Subcutaneous abdominal adipose tissue (tissue), 5 donors: ENCODE measurements around the gene HLA-E.
"Not testable (repeated sequence)": the region's sequence is repeated elsewhere in the genome, so short reads cannot be mapped to it uniquely, and the experiment has no call there.

Experiments
- H3K27ac ChIP-seq: one replicate; pipeline ENCODE4 v1.7.0; 2013; ENCODE audit warnings: low read depth, mild to moderate bottlenecking, inconsistent platforms, low read length, moderate library complexity
- H3K27me3 ChIP-seq, 5 donors: one replicate each; pipeline ENCODE4 v1.7.0; 2013; ENCODE audit warnings: low read length in 5 of 5, inconsistent platforms in 1 of 5; ENCODE audit not compliant: control insufficient read depth in 5 of 5, insufficient read depth in 4 of 5
- H3K36me3 ChIP-seq, 5 donors: one replicate each; pipeline ENCODE4 v1.7.0; 2013; ENCODE audit warnings: low read length in 5 of 5; ENCODE audit not compliant: control insufficient read depth in 5 of 5, insufficient read depth in 5 of 5
- H3K4me1 ChIP-seq, 5 donors: one replicate each; pipeline ENCODE4 v1.7.0; 2013; ENCODE audit warnings: low read length in 5 of 5, mild to moderate bottlenecking in 3 of 5, moderate library complexity in 1 of 5; ENCODE audit not compliant: control insufficient read depth in 5 of 5, insufficient read depth in 5 of 5
- H3K4me3 ChIP-seq, 5 donors: one replicate each; pipeline ENCODE4 v1.7.0; 2013; ENCODE audit warnings: low read length in 5 of 5, low read depth in 1 of 5
- H3K9ac ChIP-seq, 5 donors: one replicate each; pipeline ENCODE4 v1.7.0; 2013; ENCODE audit warnings: low read length in 5 of 5, mild to moderate bottlenecking in 4 of 5, moderate library complexity in 3 of 5
- H3K9me3 ChIP-seq, 5 donors: one replicate each; pipeline ENCODE4 v1.7.0; 2013; ENCODE audit warnings: low read length in 5 of 5; ENCODE audit not compliant: control insufficient read depth in 5 of 5
- donor health status: healthy.
- donor health status: healthy.
- donor health status: healthy.
- donor health status: healthy.
- donor health status: healthy.

HLA-E gene

DNA sequence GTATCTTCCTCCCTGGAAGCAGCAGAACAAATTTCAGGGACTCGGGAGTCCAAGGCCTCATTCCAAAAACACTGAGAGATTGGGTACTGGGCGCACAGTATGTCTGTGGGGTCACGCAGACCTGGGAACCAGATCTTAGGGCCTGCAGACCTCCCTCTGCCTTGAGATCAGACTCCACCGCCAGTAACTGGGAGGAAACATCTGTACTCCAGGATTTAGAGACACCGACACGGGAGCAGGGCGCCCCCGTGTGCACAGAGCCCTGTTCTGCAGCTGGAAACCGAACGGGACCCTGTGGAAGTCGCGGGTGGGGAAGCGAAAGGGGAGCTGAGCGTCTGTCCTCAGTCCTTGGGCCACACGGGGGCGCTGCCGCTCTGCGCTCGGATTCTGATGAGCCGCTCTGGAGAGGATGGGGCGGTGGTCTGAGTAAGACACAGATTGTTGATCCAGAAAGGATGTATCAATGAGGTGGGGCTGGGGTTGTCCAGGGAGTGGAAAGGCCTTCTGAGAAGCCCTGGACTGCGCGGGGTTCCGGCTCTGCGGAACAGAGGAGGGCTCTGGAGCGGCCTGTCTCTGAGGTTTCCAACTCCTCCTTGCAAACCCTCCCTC lies 35.7 kb upstream of the HLA-E start:
- H3K4me1 ChIP-seq = peaks cover 0 to 39% (median 24%) of the 10 kb centered on the region in 5 donors
- H3K27me3 ChIP-seq = peaks cover 36 to 84% (median 58%) of the 10 kb centered on the region in 5 donors
- no peaks in the 10 kb centered on the region for H3K9me3 ChIP-seq
- no peaks in the 10 kb centered on the region for H3K36me3 ChIP-seq
- no peak overlapping the region for H3K27ac ChIP-seq
- peak overlapping the region in 1 of 5 donors; percentile 35 for H3K4me3 ChIP-seq
- no peak overlapping the region for H3K9ac ChIP-seq

DNA sequence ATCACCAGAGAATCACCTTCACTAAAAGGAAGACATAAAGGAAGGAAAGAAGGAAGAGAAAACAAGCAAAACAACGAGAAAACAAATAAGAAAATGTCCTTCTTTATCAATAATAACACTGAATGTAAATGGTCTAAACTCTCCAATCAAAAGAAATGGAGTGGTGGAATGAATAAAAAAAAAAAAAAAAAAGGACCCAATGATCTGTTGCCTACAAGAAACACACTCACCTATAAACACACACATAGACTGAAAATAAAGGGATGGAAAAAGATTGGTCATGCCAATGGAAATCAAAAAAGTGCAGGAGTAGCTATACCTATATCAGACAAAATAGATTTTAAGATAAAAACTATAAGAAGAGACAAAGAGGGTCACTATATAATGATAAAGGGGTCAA lies 30.2 kb upstream of the HLA-E start:
- no peak overlapping the region for H3K27ac ChIP-seq

DNA sequence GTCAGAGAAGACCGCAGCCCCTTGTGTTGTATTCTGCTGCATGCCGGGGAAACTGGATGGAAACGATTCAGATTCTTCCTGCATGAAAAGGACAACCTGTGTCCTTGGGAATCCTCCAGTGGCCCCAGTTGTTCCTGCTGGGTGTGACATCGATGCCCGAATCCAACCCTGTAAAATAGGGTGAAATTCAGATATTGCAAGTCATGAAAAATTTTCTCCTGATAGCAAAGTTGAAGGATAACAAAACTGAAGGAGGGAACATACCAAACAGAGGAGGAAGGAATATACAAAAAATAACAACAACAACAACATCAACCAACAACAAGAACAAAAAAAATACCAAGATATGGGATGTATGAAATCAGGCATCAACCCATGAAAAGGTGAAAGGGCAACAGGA lies 28.3 kb upstream of the HLA-E start:
- Histone ChIP-seq H3K9ac (no peak overlapping the region), H3K36me3 (no peaks in the 10 kb centered on the region), H3K4me1 (peaks cover 3 to 19% (median 17%) of the 10 kb centered on the region in 5 donors), H3K9me3 (peaks cover 0 to 4% (median 0%) of the 10 kb centered on the region in 5 donors), H3K4me3 (no peak overlapping the region), H3K27ac (no peak overlapping the region), H3K27me3 (peaks cover 59 to 86% (median 70%) of the 10 kb centered on the region in 5 donors)

More for the DNA sequence above, 30.2 kb upstream of the HLA-E start:
- H3K9me3 ChIP-seq = peaks cover 0 to 4% (median 0%) of the 10 kb centered on the region in 5 donors
- H3K4me1 ChIP-seq = peaks cover 2 to 12% (median 12%) of the 10 kb centered on the region in 5 donors
- H3K9ac ChIP-seq = no peak overlapping the region
- H3K36me3 ChIP-seq = no peaks in the 10 kb centered on the region
- no peak overlapping the region for H3K4me3 ChIP-seq
- peaks cover 47 to 82% (median 66%) of the 10 kb centered on the region in 5 donors for H3K27me3 ChIP-seq

DNA sequence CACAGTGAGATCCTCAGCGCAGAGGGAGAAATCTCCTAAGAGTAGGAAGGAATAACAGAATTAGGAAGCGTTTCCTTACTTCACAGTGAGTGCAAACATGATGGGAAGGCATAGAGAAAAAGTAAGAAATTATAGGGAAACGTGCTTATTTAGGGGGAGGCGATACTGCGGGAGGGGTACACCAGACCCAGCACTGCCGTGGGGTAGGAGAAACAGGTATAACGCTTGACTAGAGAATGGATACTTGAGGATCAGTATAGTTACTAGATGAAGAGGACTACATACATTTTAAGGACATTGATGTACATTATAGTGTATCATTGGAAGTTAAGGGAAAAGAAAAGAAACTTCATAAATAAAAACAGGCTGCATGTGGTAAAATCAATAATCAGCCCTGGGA lies 26.8 kb upstream of the HLA-E start:
- no peak overlapping the region for H3K4me3 ChIP-seq
- peaks cover 64 to 88% (median 74%) of the 10 kb centered on the region in 5 donors for H3K27me3 ChIP-seq
- no peaks in the 10 kb centered on the region for H3K36me3 ChIP-seq
- H3K27ac ChIP-seq = no peak overlapping the region
- H3K9ac ChIP-seq = no peak overlapping the region
- H3K4me1 ChIP-seq = peaks cover 3 to 27% (median 26%) of the 10 kb centered on the region in 5 donors
- H3K9me3 ChIP-seq = peaks cover 0 to 4% (median 0%) of the 10 kb centered on the region in 5 donors

DNA sequence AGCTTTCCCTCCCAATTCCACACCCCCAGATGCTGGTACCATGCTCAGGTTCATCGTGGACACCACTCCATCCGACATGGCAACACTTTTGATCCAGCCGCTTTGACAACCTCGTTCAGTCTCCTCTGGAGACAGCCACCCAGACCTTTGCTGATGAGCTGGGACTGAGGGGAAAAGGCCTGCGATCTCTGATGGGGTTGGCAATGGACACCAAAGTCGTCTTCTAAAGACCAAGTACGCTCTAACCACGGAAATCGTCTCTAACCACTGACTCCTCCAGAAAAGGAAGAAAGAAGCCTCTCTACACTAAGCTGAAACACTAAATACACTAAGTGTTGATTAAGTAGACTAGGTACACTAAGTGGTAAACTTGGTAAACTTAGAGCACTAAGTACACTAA lies 26.1 kb upstream of the HLA-E start:
- Histone ChIP-seq H3K9ac (no peak overlapping the region), H3K36me3 (no peaks in the 10 kb centered on the region), H3K4me3 (no peak overlapping the region), H3K27me3 (peaks cover 67 to 87% (median 69%) of the 10 kb centered on the region in 5 donors), H3K4me1 (peaks cover 3 to 27% (median 26%) of the 10 kb centered on the region in 5 donors), H3K27ac (no peak overlapping the region), H3K9me3 (peaks cover 0 to 4% (median 0%) of the 10 kb centered on the region in 5 donors)

DNA sequence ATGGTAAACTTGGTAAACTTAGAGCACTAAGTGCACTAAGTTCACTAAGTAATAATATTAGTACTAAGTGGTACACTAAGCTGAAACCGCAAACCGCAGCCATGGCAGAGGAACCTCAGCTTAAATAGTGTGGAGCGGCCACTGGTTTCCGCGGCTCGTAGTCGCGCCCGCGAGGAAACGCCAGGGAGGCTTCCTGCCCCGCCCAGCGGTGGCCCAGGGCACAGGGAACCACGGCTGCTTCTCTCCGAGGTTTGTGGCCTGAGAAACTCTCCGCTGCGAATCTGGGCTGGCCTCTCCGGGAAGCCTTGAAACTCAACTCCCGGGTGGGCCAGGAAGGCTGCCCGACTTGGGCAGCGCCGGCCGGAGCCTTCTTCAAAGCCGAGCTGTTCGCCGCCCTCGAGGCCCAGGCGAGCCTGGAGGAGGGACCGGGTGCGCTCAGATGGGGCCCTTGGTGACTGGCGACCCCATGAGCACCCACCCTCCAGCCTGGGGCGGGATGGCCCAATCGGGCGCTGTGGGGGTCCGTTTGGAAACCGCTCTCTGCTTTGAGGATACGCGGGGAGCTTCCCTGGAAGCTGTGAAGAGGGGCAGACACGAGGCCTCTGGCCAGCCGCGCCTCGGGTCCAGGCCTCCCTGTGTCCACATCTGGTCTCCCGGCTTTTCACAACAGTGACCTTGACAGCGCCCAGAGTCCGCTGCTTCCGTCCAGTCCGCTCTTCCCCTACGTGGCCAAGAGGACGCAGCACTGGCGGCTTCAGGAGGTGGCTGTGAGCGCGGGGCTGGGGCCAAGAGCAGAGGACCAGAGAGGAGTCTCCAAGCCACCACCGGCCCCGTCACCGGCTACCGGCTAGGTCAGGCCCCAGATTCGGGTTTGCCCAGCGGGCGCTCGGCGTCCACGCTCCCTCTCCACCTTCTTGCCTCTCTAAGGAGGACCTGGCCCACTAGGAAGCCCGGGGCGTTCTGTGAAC lies 25.4 kb upstream of the HLA-E start:
- Histone ChIP-seq H3K9ac (no peak overlapping the region), H3K36me3 (no peaks in the 10 kb centered on the region), H3K4me3 (peak overlapping the region in 2 of 5 donors; percentile 16 to 43), H3K27me3 (peaks cover 67 to 84% (median 69%) of the 10 kb centered on the region in 5 donors), H3K27ac (no peak overlapping the region), H3K4me1 (peaks cover 3 to 27% (median 26%) of the 10 kb centered on the region in 5 donors), H3K9me3 (peaks cover 0 to 4% (median 0%) of the 10 kb centered on the region in 5 donors)

DNA sequence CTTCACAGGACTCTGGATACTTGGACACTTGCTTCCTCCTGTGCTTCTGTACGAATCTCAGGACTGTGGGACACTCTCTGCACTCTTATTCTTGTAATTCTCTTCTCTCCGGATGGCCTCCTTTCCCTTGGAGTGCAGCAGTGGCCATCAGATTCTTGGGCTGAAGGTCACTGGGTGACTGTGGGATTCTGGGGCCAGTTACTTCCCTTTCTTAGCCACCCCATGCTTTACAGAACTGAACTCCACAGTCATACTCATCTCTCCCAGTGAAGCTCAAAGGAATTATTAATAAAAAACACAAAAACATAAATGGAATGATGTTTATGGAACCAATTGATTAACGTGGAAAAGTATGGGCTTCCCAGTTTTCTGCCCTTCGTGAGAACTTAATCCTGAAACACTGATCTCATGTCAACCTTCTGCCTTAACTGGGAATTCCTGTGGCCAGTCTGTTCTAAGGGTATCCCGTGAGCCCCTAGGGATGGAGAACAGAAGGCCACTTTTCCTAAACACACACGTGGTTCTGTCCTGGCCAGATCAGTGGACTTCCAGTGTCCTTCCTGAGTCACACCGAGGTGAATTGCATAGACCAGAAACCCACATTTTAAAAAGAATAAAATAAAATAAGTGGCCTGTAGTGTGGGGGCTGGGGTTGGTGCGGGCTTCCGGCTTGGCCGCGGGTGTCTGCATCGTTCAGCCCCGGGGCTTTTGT lies 23.6 kb upstream of the HLA-E start:
- Histone ChIP-seq H3K27me3 (peaks cover 66 to 89% (median 72%) of the 10 kb centered on the region in 5 donors), H3K4me3 (peak overlapping the region in 2 of 5 donors; percentile 57 to 65), H3K9ac (no peak overlapping the region), H3K36me3 (no peaks in the 10 kb centered on the region), H3K4me1 (peaks cover 3 to 27% (median 26%) of the 10 kb centered on the region in 5 donors), H3K9me3 (no peaks in the 10 kb centered on the region), H3K27ac (no peak overlapping the region)

DNA sequence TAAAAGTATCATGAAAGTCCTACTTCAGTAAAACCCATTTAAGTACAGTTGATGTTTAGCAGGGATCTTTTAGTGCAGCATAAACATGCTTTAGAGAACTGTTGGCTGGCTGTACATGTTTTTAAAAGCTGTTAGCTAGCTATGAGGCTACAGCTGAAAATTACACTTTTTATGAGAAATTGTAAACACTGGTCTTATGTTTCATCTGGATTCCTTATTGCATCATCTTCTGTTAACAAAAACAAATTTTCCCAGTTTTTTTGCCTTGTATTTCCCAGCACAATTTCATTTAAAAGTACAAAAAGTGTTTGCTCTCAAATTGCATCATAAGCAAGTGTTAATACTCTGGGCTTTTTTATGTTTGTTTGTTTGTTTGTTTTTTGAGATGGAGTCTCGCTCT lies 18.3 kb upstream of the HLA-E start:
- peaks cover 0 to 11% (median 9%) of the 10 kb centered on the region in 5 donors for H3K4me1 ChIP-seq
- H3K27me3 ChIP-seq = peaks cover 22 to 55% (median 31%) of the 10 kb centered on the region in 5 donors
- no peaks in the 10 kb centered on the region for H3K36me3 ChIP-seq
- no peak overlapping the region for H3K27ac ChIP-seq
- no peaks in the 10 kb centered on the region for H3K9me3 ChIP-seq
- no peak overlapping the region for H3K9ac ChIP-seq
- no peak overlapping the region for H3K4me3 ChIP-seq

DNA sequence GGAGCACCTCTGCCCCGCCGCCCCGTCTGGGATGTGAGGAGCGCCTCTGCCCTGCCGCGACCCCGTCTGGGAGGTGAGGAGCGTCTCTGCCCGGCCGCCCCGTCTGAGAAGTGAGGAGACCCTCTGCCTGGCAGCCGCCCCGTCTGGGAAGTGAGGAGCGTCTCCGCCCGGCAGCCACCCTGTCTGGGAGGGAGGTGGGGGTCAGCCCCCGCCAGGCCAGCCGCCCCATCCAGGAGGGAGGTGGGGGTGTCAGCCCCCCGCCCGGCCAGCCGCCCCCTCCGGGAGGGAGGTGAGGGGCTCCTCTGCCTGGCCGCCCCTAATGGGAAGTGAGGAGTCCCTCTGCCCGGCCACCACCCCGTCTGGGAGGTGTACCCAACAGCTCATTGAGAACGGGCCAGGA lies 14.2 kb upstream of the HLA-E start:
- peaks cover under 1 to 34% (median 7%) of the 10 kb centered on the region in 5 donors for H3K27me3 ChIP-seq
- H3K9me3 ChIP-seq, H3K9ac ChIP-seq, H3K4me3 ChIP-seq, H3K4me1 ChIP-seq, H3K36me3 ChIP-seq, H3K27ac ChIP-seq: not testable (repeated sequence)
